Dedifferentiated amniotic fluid mesenchymal stem cell (primary cell): ENCODE data around the gene STRA8.

Experiments
- DNase-seq: peaks from one replicate; pipeline ENCODE4 v3.0.0-alpha.2; 2016; ENCODE audit errors: extremely low spot score

Gene STRA8

DNA sequence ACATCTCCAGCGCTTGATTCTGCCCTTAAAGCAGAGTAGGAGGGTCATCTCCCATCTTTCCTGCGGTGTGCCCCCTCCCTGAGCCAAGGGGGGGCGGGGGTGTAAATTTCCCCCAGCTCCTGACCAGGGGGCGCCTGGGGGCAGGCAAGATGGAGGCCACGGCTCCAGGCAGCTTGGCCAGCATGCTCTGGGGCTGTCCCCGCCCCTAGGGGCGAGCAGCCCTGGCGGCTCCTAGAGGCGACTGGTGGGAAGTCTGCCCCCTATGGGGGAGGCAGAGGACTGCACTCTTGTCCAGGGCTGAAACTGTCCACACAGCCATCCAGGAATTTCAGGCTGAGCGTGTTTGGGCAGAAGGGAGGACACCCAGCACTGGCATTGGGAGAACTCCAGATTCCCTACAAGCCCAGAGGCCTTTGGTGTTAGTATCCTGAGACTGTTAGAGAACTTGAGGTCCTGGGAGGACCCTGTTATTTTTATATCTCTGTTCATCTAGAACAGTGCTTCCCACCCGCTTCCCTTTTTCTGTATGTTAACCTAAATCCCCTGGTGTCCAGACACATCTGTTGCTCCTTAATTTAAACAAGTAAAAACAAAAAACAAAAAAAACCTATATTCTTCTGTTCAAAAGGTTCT, 4.6 kb downstream of the STRA8 start:
- DNase-seq = no peak

DNA sequence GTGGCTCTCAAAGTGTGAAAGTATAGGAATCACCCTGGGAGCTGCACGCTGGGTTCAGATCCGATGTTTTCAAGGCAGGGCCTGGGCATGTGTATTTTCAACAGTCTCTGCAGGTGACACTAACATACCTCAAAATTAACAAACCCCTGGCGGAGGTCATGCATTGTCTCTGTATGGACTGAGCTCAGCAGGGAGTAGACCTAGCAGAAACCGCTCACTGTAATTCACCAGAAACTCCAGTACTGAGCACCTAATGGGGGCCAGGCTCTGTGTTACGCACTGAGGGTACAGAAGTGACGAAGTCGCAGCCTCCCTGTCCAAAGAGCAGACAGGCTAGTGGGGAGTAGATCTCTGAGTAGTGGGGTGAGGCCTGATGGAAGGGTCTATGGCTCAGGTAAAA, 5.6 kb downstream of the STRA8 start:
- no peak for DNase-seq

DNA sequence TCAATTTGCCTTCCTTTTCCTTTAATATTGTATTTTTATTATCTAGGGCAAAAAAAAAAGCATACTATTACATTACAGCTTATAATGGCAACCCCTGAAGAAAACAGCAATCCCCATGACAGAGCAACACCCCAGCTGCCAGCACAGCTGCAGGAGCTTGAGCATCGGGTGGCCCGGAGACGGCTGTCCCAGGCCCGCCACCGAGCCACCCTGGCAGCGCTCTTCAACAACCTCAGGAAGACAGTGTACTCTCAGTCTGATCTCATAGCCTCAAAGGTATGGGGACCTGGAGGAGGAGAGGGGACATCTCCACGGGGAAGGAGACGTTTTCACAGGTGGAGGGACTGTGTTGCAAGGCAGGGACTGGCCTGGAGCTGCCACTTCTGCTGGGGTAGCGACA, 6.8 kb downstream of the STRA8 start:
- no peak for DNase-seq

DNA sequence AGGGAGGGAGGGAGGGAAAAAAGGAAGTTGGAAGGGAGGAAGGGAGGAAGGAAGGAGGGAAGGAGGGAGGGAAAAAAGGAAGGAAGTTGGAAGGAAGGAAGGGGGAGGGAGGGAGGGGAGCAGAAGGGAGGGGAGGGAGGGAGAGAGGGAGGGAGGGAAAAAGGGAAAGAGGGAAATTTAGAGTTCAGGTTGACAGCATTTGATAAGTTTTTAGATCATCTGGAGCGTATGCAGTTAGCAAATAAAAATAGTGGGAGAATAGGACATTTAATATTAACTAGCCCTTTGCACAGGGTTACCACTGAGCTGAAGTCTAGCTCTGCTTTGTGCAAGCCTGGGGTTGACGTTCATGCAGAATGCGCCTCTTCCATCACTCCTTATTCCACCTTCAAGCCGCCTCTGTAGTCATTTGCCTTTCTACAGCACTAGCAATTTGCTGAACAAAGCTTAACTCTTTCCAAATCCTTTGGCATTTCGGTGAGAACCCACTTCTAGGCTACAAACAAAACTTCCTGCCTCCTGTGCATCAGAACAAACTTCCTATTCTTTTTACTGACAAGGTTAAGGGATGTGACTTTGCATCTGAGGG, 8.6 kb downstream of the STRA8 start:
- DNase-seq = no peak

DNA sequence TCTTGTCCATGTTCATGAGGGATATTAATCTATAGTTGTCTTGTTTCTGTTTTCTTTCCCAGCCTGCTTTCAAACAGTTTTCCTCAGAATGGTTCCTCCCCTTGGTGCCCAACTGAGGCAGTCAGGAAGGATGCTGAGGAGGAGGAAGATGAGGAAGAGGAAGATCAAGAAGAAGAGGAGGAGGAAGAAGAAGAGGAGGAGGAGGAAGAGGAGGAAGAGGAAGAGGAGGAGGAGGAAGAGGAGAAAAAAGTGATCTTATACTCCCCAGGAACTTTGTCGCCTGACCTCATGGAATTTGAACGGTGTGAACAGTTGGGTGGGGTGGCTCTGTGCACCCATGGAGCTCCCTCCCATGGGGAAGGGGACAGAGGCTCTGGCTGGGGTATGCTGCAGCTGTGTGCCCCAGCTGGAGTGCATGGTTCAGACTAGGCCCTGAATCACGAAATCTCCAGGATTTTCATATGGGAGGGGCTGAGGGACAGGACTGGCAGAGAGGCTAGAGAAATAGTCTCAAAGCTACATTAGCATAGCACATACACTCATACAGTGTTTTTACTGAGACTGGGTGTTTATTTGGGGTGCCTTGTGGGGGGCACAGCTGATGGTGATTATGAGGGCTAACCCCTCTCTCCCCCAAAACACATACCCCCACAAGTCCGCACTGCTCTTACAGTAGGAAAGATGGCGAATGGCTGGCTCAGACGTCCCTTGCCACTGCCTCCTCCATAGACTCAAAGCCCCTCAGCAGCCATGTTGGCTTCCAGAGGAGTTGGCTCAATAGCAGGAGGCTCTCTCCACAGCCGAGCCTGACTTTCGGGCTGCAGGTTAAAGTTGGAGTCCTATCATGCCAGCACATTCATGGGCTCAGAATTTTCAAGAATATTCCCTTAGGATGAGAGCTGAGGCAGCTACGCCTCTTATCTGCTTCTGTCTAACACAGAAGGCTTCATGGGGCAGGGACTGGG, 11.9 kb downstream of the STRA8 start:
- no peak for DNase-seq

DNA sequence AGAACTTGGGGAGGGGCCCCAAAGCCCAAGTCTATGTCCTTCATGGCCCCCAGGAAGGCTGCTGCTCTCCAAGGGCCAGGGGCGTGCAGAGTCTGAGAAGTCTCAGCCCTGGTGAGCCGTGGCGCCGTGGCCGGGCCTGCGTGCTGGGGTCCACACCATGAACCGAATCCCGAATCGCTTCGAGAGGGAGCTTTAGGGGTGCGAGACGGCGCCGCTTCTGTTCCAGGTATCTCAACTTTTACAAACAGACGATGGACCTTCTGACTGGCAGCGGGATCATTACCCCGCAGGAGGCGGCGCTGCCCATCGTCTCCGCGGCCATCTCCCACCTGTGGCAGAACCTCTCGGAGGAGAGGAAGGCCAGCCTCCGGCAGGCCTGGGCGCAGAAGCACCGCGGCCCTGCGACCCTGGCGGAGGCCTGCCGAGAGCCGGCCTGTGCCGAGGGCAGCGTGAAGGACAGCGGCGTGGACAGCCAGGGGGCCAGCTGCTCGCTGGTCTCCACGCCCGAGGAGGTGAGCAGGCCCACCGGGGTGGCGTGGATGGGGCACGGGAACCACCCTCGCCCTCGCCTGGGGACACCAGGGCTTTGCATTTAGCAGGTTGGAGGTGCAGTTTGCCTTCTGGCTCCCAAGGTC, 12.7 kb downstream of the STRA8 start:
- no peak for DNase-seq

DNA sequence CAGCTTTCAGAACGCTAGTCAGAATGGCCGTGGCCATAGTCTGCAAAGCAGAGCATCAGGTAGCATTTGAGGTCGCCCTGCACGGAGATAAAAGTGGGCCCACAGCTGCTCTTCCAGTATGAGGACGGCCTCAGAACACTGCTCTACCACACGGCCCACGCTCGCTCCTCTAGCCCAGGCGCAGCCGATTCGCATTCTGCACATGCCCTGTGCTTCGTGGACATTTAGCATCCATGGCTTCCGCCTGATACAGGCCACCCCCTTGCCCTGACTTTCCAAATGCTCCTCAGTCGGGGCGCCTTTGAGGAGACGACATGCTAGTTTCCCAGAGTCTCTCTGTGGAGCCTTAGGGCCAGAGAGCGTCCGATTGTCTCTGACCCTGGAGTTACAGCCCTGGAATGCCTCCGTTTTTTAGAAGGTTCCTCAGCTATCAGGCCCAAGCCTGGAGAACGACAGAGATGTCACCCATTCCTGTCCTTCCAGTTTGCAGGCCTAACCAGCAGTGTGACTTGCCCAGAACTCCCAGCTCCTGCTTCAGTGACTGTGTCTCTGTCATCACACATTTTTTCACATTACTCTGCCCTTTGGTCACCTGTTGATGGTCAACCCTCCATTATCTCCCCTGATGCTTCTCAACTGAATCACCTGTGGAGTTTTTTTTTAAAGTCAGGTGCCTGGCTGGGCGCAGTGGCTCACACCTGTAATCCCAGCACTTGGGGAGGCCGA, 14.3 kb downstream of the STRA8 start:
- DNase-seq = no peak

DNA sequence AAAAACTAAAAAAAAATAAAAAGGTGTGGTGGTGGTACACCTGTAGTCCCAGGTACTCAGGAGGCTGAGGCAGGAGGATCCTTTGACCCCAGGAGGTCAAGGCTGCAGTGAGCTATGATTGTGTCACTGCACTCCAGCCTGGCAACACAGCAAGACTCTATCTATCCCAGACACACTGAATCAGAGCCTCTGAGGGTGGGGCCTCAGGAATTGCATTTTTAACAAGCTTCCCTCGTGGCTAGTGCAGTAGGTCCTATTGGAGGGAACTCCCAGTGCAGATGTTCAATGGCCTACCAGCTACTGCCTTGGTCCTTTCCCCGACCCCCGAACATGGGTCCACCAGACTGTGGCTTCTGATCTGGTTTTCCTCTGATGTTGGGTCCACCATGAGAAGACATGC, 14.9 kb downstream of the STRA8 start:
- no peak for DNase-seq

DNA sequence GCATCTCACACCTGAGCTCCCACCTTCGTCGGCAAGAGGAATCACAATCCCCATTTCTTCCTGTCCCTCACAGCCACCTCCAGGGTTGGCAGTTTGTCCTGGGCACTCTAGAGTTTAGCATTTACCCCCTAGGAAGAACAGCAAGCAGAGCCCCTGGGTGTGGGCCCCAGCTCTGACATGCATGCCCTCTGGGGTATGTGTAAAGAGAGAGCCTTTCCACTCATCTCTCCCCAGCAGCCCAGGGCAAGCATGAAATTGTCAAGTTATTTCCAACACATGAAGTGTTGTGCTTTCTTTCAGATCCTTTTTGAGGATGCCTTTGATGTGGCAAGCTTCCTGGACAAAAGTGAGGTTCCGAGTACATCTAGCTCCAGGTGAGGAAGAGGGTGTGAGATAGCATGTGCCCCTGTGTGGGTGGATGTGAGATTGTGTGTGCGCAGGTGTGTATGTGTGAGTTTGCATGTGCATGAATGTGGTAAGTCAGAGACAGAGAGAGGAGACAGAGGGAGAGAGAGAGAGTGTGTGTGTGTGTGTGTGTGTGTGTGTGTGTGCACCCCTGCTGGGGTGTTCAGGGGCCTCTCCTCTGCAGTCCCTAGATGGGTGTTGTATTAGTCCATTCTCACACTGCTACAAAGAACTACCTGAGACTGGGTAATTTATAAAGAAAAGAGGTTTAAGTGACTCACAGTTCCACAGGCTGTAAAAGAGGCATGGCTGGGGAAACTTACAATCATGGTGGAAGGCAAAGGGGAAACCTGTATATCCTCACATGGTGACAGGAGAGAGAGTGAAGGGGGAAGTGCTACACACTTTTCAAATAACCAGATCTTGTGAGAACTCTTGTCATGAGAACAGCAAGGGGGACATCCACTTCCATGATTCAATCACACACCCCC, 18.1 kb downstream of the STRA8 start:
- DNase-seq = no peak

DNA sequence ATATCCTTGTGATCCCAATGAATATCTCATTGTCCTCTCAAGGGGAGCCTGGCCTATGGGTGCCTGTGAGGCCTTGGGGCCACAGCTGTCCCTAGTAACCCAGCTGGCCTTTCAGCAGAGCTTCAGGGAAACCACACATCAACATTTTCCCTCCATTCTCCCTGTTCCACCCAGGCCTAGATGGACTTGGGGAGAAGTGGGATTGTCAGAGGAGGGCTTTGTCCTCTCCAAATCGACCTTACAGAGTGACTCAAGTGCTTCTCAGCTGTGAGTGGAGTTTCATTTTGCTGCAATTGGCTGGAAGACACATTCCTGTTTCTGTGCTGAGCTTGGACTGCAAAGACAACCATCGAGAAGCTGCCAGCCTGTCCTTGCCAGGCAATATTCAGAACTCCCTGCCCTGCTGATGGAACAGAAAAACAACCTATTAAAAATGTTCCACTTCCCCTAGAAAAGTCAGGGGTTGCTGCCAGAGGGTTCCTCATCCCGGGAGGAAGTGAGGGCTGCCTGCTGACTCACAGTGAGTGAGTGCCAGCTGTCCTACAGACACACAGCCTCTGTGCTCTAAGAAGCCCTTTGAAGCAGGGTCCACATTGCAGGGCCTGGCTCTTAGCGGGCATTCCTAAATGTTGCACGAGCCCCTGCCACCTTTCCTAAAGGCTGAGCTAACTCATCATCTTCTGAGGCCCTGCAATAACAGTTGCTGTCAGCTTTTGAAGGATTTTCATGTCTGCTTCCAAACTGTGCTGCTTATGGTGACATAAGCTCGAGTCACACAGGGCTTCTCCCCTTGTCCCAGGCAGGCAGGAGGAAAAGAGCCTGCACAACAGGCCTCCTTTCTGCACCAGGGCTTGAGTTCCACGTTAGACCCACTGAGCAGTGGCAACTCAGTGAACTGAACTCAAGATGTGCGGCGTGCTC, 20.5 kb downstream of the STRA8 start:
- DNase-seq = peak; percentile 62

DNA sequence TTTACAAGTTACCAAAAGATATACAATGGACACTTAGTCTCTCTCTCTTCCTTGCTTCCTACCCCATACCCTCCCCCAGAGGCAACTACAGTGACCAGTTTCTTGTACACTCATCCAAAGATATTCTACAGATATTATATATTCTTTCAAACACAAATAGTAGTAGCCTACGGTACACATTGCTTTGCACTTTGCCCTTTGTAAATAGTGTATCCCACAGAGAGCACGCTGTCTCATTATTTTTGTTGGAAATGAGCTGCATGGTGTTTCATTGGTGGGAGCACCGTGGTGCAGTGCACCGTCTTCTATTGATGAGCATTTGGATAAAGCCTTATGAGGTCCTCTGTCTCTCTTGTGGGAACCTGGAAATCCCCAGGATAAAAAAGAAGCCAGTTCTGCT, 24.2 kb downstream of the STRA8 start:
- no peak for DNase-seq

DNA sequence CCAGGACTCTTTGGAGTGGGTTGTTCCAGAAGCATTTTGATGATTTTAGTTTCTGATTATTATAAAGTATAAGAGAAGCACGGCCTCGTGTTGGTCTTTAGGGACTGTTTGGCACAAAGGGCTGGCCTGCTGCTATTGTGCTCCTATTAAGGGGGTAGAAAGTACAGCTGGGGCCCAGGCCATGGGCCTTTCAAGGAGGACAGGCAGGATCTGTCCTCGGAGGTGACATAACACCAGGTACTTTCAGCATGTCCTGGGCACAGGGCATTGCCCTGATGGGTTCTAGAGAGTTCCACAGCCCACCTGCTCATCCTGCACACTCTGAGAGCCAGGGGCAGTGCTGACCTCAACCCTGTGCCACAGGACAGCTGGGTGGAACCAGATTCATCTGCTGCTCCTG, 24.9 kb downstream of the STRA8 start:
- DNase-seq = no peak

DNA sequence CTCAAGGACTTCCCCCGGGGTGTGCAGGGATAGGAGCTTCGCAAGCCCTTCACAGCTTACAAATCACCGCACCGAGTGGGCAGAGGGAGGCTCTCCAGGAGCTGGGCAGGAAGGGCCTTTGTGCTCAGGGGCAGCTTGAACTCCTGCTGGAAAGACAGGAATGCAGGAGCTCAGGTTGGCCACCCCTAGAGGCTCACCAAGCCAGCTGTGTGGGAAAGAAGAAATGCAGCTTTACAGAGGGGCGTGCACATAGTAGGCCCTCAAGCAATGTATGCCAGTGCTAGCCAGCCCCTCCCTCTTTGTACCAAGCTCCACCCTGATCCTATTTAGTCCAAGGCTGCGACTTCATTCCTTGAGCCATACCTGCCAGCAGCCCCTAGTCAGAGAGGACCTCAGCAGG, 26.1 kb downstream of the STRA8 start:
- DNase-seq = no peak

DNA sequence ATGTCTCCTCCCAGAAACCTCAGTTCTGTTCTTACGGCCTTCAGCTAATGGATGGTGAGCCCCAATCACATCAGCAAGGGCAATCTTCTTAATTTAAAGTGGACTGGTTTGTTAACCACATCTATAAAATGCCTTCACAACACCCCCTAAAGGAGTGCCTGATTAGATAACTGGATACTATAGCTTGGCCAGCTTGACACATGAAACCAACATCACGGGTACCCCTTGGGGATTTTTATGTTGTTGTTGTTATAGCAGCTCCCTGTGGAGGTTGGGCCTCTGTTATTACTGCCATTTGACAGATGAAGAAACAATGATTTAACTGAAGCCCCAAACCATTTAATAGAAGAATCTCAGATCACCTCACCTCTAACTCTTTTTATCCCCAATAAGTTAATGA, 26.8 kb downstream of the STRA8 start:
- DNase-seq = no peak

DNA sequence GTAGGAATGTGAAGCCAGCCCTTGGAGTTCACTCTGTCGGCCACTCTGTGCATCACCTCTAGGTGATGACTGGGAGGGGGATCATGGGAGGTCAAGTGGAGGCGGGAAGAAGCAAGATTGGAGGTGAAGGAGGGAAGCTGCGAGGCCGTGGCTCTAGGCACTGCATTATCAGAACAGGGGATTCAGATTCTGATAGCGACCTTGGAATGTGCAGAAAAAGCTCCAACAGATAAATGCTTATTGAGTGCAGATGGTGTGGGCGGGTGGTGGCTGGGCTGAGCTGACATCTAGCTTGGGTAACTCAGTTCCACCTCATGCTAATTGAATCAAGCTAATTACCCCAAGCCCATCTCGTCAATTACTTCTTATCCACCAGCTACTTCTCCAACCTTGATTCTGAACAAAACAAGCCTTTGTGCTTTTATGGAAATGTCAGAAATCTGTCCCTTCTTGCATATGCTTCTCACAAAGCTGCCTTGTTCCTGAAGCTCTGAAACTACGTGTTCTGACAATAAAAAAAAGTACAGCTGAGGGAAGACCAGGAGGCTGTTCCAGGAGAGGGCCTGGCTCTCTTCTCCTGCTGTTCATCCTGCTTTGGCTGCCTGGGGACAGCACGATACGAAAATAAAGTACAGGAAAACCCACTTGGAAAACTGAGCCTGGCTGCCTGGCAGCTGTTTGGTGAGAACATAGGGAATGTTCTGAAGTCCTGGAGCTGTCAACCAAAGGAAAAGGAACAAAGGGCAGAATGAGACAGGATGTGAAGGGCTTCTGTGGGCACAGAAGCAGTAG, 27.5 kb downstream of the STRA8 start:
- DNase-seq = no peak

DNA sequence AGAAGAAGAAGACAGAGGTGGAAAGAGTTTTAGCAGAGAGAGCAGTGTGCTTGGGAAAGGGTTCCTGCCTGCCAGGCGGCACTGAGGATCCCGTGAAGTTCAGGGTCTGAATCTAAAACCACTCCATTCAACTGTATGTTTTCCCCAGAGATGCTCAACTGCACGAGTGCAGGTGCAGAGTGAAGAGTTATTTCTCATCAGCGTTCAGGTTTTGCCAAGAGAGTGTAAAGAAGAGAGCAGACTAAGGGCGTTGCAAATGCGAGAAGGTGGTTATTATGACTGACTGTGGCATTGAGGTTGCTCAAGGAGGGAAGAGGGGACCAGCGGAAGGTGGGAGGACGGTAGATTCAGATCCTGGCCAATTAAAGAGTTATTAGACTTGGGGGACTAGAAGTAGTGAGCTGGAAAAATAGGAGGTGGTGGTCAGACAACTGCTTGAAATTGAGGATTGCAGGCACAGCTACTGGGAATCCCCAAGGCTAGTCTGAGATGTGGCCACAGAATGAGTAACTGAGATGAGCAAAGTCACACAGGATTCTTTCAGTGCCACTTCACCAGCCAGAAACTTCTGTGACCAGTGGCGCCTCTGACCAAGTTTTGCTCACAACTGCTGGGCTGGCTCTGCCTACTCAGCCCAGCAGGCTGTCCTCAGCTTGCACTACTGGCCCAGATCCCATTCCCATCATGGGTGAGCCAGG, 29.1 kb downstream of the STRA8 start:
- no peak for DNase-seq

DNA sequence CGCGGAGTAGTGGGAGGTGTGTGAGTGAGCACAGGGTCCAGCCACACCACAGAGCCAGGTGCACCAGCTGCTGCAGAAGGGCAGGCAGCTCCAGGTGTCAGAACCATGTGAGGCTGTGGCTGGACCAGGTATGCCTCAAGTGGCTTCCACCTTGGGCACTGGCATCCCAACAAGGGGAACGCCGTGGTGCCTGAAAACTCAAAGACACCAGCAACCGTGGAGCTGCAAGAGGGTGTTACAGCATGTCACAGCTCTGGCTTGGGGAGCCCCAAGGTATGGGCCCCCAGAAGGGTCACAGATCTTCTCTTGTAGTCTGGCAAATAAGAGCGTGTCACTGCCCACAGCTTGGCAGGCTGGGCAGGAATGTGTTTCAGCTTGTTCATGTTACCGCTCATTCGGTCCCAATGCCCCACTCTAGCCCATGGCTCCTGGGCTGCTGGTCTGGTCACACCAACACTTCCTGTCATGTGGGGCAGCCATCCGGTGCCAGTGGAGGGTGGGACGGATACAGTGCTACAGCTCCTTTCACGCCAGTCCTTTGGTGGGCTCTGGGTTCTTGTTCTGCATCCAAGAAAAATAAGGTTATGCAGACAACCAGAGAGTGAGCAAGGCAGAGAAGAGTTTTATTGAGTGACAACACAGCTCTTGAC, 29.8 kb downstream of the STRA8 start:
- DNase-seq = no peak

DNA sequence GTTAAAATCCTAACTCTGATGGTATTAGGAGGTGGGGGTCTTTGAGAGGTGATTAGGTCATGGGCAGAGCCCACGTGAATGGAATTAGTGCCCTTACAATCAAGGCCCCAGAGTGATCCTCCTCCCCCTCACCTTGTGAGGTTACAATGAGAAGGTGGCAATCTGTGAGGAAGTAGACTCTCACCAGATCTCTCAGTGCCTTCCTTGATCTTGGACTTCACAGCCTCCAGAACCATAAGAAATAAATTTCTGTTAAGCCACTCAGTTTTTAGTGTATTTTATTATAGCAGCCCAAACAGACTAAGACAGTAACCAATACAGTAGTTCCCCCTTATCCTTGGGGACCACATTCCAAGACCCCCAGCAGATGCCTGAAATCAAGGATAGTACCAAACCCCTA, 32.0 kb downstream of the STRA8 start:
- no peak for DNase-seq
